BLaER1 (cell line): ENCODE results near the gene SDK2.
"Not testable (repeated sequence)": the region's sequence is repeated elsewhere in the genome, so short reads cannot be mapped to it uniquely, and the experiment has no call there.

Experiments used
- H3K27ac ChIP-seq: shearing (Covaris generic); formaldehyde crosslinking; 2 replicates; pipeline ENCODE4 v1.8.1; 2022
- H3K27me3 ChIP-seq: shearing (Covaris generic); formaldehyde crosslinking; 2 replicates; pipeline ENCODE4 v1.8.1; 2022
- H3K36me3 ChIP-seq: shearing (Covaris generic); formaldehyde crosslinking; 2 replicates; pipeline ENCODE4 v1.8.1; 2022
- H3K4me1 ChIP-seq: shearing (Covaris generic); formaldehyde crosslinking; 2 replicates; pipeline ENCODE4 v1.8.1; 2022
- H3K4me2 ChIP-seq: shearing (Covaris generic); formaldehyde crosslinking; 2 replicates; pipeline ENCODE4 v1.8.1; 2022
- H3K4me3 ChIP-seq: shearing (Covaris generic); formaldehyde crosslinking; 2 replicates; pipeline ENCODE4 v1.8.1; 2022
- H3K9ac ChIP-seq: shearing (Covaris generic); formaldehyde crosslinking; 2 replicates; pipeline ENCODE4 v1.8.1; 2022
- H3K9me3 ChIP-seq: shearing (Covaris generic); formaldehyde crosslinking; 2 replicates; pipeline ENCODE4 v1.8.1; 2022
- H4K20me1 ChIP-seq: shearing (Covaris generic); formaldehyde crosslinking; 2 replicates; pipeline ENCODE4 v1.8.1; 2022
- Cebpa-rat ChIP-seq: shearing (Covaris generic); IDR thresholded peaks from 2 replicates; pipeline ENCODE4 v1.8.1; 2022

The SDK2 gene

DNA sequence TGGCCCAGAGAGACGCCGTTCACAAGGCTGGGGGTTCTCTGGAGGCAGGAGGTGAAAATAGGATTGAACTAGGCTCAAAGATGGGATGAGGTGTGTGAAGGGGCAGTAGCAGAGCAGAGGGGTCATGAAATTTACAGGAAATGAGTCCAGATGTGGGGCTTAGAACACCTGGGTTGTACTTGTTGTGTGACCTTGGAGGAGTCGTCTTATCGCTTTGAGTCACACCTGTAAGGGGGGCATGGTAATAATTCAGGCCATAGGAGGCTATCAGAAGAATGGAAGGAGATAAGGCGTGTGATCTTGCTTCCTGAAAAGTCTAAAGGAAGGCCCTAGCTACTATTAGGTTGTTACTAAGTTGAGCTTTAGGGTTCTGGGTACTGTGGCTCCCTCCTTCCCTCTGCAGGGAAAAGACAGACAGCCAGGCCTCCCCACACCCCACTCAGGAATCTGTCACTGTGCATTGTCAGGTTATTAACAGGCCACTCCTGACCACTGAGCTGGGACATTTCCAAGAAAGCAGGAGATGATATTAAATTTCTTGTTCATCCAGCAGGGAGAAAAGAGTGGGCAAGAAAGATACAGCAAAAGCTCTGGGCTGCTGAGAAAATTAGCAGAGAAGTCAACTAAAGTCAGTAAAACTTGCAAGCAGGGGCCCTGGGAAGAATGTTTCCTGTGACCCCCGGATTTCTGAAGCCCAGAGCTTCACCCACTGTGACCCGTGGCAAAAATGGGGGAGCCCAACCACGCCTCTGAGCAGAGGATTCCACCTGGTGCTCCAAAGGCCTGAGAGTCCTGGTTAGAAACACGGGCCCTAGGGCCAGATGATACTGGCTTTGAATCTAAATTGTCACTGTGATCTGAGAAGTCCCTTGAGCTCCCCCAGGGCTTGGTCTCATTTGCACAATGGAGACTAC is 326.5 kb downstream of the SDK2 start:
- Histone ChIP-seq H3K4me1 (peaks cover 30% of the 10 kb centered on the region), H4K20me1 (no peaks in the 10 kb centered on the region), H3K27ac (peak overlapping the region; percentile 27; the same call in 1 of the 2 replicates), H3K27me3 (no peaks in the 10 kb centered on the region), H3K4me2 (peak overlapping the region; percentile 62), H3K4me3 (no peak overlapping the region), H3K36me3 (no peaks in the 10 kb centered on the region), H3K9ac (no peak overlapping the region), H3K9me3 (no peaks in the 10 kb centered on the region)
- TF ChIP-seq Cebpa-rat = no peak

DNA sequence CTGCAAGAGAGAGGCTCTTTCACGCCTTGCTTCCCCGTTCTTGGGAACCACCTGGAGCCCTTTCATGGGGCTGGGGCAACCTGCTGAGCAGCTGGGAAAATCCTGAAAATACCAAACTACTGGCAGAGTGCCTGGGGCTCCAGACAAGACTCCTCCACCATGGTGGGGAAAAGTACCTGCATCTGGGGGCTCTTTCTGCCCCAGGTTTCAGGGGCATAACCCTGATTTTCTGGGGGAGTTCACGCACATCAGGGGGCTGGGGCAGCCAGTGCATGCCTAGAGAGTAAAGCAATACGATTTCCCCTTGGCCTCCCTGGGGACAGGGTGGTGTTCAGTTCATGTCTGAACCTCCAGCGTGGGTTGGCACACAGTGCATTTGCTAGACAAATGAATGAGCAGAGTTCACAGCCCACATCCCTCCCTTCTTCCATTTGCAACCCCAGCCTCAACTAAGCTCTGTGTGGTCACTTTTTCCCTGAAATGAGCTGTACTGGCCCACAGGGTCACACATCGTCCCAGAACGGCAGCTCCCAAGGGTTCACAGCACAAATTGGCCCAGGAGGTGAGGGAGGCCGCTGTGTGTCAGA is 327.2 kb downstream of the SDK2 start:
- H3K4me3 ChIP-seq = no peak overlapping the region
- peak overlapping the region; percentile 62 for H3K4me2 ChIP-seq
- H3K27me3 ChIP-seq = no peaks in the 10 kb centered on the region
- peaks cover 38% of the 10 kb centered on the region for H3K4me1 ChIP-seq
- H3K9ac ChIP-seq = no peak overlapping the region
- TF ChIP-seq Cebpa-rat = no peak
- no peaks in the 10 kb centered on the region for H3K36me3 ChIP-seq
- no peaks in the 10 kb centered on the region for H4K20me1 ChIP-seq
- H3K9me3 ChIP-seq = no peaks in the 10 kb centered on the region
- H3K27ac ChIP-seq = peak overlapping the region; percentile 27; the same call in 1 of the 2 replicates

DNA sequence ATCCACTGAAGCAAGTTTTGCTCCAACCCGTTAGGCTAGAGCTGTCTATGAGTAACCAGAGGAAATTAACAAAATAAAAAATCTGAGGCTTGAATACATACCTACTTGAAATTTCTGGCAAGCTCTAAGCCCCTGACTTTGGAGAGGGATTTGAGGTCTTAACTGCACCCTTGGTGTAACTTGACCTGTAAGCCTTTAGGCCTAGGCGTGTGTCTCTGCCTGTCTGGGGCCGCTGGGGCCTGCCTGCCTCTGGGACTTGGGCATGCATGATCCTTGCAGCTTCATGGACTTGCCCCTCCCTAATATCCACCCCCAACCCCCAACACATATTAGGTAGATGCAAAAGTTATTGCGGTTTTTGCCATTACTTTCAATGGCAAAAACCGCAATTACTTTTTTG is 328.8 kb downstream of the SDK2 start:
- Histone ChIP-seq H3K9me3 (no peaks in the 10 kb centered on the region), H3K9ac (no peak overlapping the region), H3K4me3 (no peak overlapping the region), H3K27ac (no peak overlapping the region), H3K4me2 (no peak overlapping the region), H4K20me1 (no peaks in the 10 kb centered on the region), H3K27me3 (0 out of 2 replicates have a peak, but pooled peaks cover 4% of the 10 kb centered on the region), H3K4me1 (peaks cover 38% of the 10 kb centered on the region), H3K36me3 (no peaks in the 10 kb centered on the region)
- no peak for TF ChIP-seq Cebpa-rat

DNA sequence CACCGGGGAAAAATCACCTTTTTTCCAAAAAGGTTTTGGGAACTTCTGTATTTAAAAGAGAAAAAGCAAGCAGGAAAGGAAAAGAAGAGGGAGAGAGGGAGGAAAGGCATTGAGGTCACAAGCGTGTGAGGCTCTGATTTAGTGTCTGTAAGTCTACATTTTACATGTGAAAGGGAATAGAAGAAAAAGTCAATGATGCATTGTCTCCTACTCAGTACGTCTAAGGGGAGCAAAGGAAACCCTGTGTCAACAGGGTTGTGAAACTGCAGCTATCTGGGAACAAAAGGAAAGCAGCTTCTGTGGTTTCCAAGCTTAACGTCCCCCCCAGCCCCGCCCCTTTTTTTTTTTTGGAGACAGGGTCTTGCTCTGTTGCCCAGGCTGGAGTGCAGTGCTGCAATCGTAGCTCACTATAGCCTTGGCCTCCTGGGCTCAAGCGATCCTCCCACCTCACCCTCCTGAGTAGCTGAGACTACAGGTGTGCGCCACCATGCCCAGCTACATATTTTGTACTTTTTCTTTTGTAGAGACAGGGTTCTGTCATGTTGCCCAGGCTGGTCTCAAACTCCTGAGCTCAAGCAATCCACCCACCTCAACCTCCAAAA is 330.6 kb downstream of the SDK2 start:
- Histone ChIP-seq H3K4me3 (no peak overlapping the region), H3K27ac (no peak overlapping the region), H3K4me1 (peaks cover 54% of the 10 kb centered on the region), H3K36me3 (no peaks in the 10 kb centered on the region), H3K9ac (no peak overlapping the region), H3K9me3 (no peaks in the 10 kb centered on the region), H3K4me2 (no peak overlapping the region), H4K20me1 (no peaks in the 10 kb centered on the region), H3K27me3 (0 out of 2 replicates have a peak, but pooled peaks cover 4% of the 10 kb centered on the region)
- TF ChIP-seq Cebpa-rat = no peak

DNA sequence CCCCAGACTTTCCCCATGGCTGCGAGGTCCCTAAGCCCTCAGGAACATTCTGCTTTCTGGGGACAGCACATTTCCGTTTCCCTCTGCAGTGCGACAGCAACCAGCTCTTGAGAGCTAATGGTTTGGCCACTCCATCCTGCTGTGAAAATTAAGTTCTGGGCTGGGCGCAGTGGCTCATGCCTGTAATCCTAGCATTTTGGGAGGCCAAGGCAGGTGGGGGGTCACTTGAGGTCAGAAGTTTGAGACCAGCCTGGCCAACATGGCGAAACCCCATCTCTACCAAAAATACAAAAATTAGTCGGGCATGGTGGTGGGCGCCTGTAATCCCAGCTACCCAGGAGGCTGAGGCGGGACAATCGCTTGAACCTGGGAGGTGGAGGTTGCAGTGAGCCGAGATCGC is 331.4 kb downstream of the SDK2 start:
- H3K27me3 ChIP-seq, H3K36me3 ChIP-seq, H3K4me3 ChIP-seq, H4K20me1 ChIP-seq, H3K9me3 ChIP-seq, H3K9ac ChIP-seq, H3K27ac ChIP-seq: not testable (repeated sequence)
- Histone ChIP-seq H3K4me2 (peak overlapping the region; percentile 100), H3K4me1 (peaks cover 55% of the 10 kb centered on the region)

DNA sequence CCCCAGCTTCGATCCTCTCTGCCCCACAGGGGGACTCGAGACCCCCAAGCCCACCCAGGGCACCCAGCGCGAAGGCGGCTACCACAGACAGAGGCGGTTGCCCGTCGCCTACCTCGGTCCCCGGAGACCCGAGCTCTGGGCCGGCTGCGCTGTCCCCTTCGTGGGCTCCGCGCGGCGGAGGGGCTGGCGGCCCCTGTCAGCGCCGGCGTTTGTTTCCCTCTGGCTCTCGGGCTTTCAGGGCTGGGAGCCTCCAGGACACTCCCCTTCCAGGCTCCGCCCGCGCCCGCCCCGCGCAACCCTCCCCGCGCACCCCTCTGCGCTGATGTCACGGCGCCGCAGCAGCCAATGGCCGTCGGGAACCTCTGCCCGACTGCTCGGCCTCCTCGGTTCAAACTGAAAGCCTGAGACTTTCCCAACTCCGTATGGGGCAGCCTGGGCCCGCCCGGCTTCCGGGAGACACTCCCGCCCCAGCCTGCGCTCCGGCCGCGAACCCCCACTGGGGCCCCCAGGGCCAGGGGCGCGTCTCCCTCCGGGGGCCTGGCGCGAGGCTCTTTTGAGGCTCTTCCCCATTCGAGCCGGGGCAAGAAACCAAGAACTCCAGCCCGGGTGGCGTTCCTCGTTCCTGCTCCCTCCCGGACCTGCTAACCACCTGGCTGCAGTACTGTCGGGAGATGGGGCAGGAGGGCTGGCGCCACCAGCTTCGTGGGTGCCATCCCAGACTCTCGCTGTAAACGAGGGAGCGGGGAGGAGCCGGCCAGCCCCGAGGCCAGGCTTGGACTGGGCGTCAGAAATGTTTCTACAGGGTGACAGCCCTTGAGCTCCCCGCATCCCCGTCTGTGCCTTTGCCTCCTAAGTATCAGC is 332.2 kb downstream of the SDK2 start, which contains the start of gene CDC42EP4:
CDC42EP4 (minus strand) TSS at position 221 of the 861 bp plus-strand sequence. CDS start 25,501 bp downstream, outside the sequence.
- Histone ChIP-seq H3K27ac (peak within 1 kb of the TSS; percentile 69), H3K9ac (peak within 1 kb of the TSS; percentile 84), H3K9me3 (no peaks in the 10 kb centered on the region), H3K4me3 (peak within 1 kb of the TSS; percentile 93), H3K4me1 (peaks cover 48% of the 10 kb centered on the region), H3K4me2 (peak within 1 kb of the TSS; percentile 100), H3K36me3 (no peaks in the 10 kb centered on the region), H4K20me1 (no peaks in the 10 kb centered on the region), H3K27me3 (0 out of 2 replicates have a peak, but pooled peaks cover 4% of the 10 kb centered on the region)
- TF ChIP-seq Cebpa-rat = no peak

DNA sequence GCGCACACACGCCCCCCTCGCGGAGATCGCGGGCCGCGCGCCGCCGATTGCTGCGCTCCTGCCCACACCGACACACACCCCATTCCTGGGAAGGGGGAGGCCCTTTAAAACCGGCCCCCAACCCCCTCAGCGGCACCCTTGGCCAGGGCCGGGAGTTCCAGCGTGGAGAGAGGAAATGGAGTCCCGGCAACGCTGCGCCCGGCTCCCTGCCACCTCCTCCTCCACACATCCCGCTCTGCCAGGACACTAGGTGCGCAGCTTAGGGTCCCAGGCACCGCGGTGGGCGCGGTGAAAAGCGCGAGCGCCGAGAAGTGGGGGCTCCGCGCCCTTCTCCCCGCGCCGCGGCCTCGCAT is 332.8 kb downstream of the SDK2 start:
- Histone ChIP-seq H3K27me3 (0 out of 2 replicates have a peak, but pooled peaks cover 4% of the 10 kb centered on the region), H3K27ac (peak overlapping the region; percentile 23; the same call in 1 of the 2 replicates), H3K4me3 (peak overlapping the region; percentile 93), H3K36me3 (no peaks in the 10 kb centered on the region), H3K4me1 (peaks cover 48% of the 10 kb centered on the region), H3K9ac (peak overlapping the region; percentile 84), H3K4me2 (peak overlapping the region; percentile 100), H4K20me1 (no peaks in the 10 kb centered on the region), H3K9me3 (no peaks in the 10 kb centered on the region)
- TF ChIP-seq Cebpa-rat = no peak

DNA sequence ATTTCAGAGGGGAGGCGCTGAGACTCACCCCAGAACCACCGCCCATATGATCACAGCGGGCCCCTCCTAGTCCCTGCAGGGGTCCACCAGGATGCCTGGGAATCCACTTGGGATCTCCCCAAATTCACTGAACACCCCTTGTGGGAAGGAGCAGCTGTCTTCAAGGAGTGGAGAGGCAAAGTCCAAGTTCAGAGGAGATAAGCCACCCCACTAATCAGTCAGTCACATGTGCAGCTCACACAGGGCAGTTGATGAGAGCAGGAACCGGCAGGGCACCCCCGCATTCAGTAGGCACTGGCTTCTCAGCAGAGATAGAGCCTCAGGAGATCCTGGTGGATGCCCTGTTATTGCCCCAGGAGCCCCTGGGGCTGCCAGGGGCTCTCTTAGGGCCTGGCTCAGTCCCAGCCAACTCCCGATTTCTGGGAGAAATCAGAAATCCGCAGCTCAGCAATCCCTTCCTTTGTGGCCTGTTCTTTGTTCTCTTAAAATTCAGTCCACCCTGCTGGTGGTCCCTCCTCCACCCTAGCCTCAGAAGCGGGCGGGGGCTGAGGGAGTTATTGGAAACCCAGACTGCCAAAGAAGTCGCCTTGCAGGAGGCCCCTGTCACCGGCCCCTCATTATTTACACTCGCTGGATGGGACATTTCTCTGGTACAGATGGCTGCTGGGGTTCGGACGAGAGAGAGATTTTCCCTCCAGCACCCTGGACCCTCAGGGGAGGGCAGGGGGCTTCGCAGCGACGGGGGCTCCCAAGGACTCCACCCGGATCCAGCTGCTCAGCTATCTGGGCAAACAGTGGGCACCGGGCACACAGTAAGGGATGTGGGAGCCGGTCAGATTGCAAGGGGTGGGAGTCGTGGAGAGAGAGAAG is 334.3 kb downstream of the SDK2 start:
- peak overlapping the region; percentile 93 for H3K4me3 ChIP-seq
- H3K4me1 ChIP-seq = peaks cover 60% of the 10 kb centered on the region
- H3K36me3 ChIP-seq = no peaks in the 10 kb centered on the region
- no peak for TF ChIP-seq Cebpa-rat
- H3K4me2 ChIP-seq = peak overlapping the region; percentile 100
- H4K20me1 ChIP-seq = 0 out of 2 replicates have a peak, but pooled peaks cover 4% of the 10 kb centered on the region
- 0 out of 2 replicates have a peak, but pooled peaks cover 4% of the 10 kb centered on the region for H3K27me3 ChIP-seq
- no peaks in the 10 kb centered on the region for H3K9me3 ChIP-seq
- H3K27ac ChIP-seq = peak overlapping the region; percentile 69
- H3K9ac ChIP-seq = peak overlapping the region; percentile 84

DNA sequence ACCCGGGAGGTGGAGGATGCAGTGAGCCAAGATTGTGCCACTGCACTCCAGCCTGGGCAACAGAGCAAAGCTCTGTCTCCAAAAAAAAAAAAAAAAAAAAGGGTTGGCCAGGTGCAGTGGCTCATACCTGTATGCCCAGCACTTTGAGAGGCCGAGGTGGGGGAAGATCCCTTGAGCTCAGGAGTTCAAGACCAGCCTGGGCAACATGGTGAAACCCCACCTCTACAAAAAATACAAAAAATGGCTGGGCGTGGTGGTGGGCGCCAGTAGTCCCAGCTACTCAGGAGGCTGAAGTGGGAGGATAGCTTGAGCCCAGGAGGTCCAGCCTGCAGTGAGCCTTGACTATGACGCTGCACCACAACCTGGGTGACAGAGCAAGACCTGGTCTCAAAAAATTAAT is 335.3 kb downstream of the SDK2 start:
- H3K27ac ChIP-seq, H3K27me3 ChIP-seq, H3K9me3 ChIP-seq, H4K20me1 ChIP-seq, H3K9ac ChIP-seq, H3K36me3 ChIP-seq, H3K4me3 ChIP-seq: not testable (repeated sequence)
- peak overlapping the region; percentile 100 for H3K4me2 ChIP-seq
- peaks cover 70% of the 10 kb centered on the region for H3K4me1 ChIP-seq
